ENCODE data around the gene CD5L.

DNA sequence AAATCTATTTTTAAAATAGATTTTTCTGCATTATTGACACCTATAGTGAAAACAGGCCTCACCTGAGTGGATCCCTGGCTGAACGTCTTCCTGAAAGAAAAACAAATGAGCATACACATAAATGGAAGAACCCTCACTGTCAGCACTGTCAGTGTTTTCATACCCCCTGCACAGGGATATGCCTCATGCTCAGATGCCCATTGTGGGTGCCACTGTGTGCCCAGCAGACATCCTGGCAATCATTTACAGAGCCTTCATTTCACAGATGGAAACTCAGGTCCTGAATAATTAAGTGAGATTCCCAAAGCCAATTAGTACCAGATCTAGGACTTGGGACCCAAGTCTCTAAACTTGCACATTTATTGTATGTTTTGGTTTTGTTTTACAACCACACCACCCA, 41.6 kb downstream of the CD5L start:
- no peak for TF ChIP-seq TOPORS (CRISPR knock-in tag; IDR thresholded peaks at IDR 0.05)
- TF ChIP-seq ATF3 (CRISPR knock-in tag; IDR thresholded peaks at IDR 0.05) = no peak
- TF ChIP-seq, protein P1, sequence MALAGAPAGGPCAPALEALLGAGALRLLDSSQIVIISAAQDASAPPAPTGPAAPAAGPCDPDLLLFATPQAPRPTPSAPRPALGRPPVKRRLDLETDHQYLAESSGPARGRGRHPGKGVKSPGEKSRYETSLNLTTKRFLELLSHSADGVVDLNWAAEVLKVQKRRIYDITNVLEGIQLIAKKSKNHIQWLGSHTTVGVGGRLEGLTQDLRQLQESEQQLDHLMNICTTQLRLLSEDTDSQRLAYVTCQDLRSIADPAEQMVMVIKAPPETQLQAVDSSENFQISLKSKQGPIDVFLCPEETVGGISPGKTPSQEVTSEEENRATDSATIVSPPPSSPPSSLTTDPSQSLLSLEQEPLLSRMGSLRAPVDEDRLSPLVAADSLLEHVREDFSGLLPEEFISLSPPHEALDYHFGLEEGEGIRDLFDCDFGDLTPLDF (CRISPR knock-in tag; IDR thresholded peaks at IDR 0.05) = no peak
- TF ChIP-seq CHD2 (IDR thresholded peaks at IDR 0.05; ENCODE audit: low read depth, low read length) = no peak
- TF ChIP-seq NCOA2 (CRISPR knock-in tag; IDR thresholded peaks at IDR 0.05) = no peak
- no peak for TF ChIP-seq BRCA1 (CRISPR knock-in tag; IDR thresholded peaks at IDR 0.05)
- TF ChIP-seq ZNF383 (CRISPR knock-in tag; IDR thresholded peaks at IDR 0.05; ENCODE audit: borderline replicate concordance) = no peak
- TF ChIP-seq SKIL (CRISPR knock-in tag; IDR thresholded peaks at IDR 0.05; ENCODE audit: borderline replicate concordance) = no peak
- TF ChIP-seq MED13 (CRISPR knock-in tag; IDR thresholded peaks at IDR 0.05) = no peak

Measured in HepG2 (cell line).